NCI-H526 (cell line): Measurements from ENCODE around the gene POU6F2.

Experiments
- DNase-seq, 2 experiments: peaks; one replicate each; lab custom pipeline; 2025; lab: John Stamatoyannopoulos, UW

Gene POU6F2

GRCh38 chr7:39509436-39509835, 531.7 kb downstream of the POU6F2 start:
- no peak for DNase-seq

- DNase-seq, result no peak
Measured at GRCh38 chr7:39509912-39510311, 532.2 kb downstream of the POU6F2 start.

DNA sequence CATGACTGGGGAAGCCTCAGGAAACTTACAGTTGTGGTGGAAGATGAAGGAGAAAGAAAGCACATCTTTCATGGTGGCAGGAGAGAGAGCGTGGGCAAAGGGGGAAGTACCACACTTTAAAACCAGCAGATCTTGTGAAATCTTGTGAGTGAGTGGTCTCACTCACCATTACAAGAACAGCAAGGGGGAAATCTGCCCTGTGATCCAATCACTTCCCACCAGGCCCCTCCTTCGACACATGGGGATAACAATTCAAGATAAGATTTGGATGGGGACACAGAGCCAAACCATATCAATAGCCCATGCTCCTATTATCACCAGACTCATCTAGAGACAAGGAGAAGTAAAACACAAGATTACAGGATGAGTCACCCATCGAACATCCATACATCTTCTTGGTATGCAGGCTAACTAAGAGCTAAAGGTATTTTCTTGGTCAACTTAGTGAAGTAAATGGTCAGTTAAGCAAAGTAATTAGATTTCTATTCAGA, 533.2 kb downstream of the POU6F2 start:
- no peak for DNase-seq

DNA sequence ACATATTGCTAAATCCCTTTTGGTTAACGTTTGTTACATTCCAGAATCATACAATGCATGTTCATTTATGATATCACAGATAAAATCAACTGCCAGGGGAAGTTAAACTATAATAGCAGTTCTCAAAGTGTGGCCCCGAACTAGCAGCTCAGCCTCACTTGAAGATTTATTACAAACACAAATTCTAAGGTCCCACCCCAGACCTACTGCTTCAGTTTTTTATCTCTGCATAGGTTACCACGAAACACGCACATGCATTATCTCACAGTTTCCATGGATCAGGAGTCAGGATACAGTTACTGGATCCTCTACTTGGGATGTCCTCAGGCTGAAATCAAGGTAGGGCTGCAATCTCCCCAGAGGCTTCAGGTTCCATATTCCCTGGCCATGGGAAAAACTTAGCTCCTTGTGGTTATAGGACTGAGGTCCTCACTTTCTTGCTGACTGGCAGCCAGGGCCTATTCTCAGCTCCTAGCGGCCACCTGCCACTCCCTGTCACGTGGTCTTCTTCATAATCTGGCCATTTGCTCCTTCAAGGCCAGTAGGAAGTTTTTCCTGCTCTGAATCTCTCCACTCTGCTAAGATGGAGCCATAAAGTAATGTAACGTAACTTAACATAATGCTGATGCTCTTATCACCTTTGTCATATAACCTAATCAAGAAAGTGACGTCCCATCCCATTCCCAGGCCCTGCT, 538.0 kb downstream of the POU6F2 start:
- DNase-seq, result no peak

DNA sequence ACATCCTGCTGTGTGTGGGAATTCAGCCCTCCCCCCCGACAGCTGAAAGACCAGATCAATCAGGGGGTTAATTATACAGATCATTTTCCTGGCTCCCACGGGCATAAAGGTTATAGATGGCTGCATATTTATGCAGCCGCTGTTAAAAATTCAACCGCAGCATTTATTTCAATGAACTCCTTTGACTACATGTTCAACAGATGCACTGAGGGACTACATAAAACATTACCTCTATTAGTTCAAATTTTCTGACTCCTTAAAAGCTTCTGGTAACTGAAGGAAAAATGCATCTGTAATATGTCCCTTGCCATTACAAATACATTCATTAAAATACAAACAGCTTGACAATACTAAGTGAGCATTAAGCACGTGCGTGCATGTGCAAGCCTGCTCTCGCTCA, 538.8 kb downstream of the POU6F2 start:
- peak in 1 of 2 experiments; percentile 27 for DNase-seq

GRCh38 chr7:39517240-39517639, 539.5 kb downstream of the POU6F2 start:
- DNase-seq, result no peak
